Measurements from ENCODE around the gene TM2D3.

DNA sequence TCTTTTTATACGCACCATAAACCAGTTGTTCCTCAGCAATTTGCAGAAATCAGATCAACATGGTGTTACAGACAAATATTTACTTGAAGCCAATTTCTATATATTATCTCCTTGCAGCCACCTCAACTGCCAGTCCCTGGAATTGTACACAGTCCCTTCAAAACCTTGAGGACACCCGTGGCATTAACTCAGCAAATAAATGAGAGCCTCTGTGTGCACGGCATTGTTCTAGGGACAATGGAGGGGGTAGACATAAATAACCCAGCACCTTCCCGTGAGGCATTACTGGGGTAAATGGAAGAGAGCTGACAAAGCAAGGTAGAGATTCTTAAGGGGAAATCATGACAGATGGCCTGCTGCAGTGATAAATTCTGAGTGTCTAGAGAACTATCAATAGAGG lies 12.5 kb downstream of the TM2D3 start:
- TF ChIP-seq, protein P1, sequence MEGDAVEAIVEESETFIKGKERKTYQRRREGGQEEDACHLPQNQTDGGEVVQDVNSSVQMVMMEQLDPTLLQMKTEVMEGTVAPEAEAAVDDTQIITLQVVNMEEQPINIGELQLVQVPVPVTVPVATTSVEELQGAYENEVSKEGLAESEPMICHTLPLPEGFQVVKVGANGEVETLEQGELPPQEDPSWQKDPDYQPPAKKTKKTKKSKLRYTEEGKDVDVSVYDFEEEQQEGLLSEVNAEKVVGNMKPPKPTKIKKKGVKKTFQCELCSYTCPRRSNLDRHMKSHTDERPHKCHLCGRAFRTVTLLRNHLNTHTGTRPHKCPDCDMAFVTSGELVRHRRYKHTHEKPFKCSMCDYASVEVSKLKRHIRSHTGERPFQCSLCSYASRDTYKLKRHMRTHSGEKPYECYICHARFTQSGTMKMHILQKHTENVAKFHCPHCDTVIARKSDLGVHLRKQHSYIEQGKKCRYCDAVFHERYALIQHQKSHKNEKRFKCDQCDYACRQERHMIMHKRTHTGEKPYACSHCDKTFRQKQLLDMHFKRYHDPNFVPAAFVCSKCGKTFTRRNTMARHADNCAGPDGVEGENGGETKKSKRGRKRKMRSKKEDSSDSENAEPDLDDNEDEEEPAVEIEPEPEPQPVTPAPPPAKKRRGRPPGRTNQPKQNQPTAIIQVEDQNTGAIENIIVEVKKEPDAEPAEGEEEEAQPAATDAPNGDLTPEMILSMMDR (conservative IDR thresholded peaks at IDR 0.05; ENCODE audit: low read depth in 2 of 2) = no peak
- TF ChIP-seq REST (IDR thresholded peaks at IDR 0.05; ENCODE audit: unreplicated experiment) = no peak
- TF ChIP-seq EZH2 (IDR thresholded peaks at IDR 0.05; ENCODE audit: low read depth, unreplicated experiment) = no peak
- no peak for TF ChIP-seq EZH2phosphoT487 (IDR thresholded peaks at IDR 0.05; ENCODE audit: unreplicated experiment)
- TF ChIP-seq JUNB (IDR thresholded peaks at IDR 0.05; ENCODE audit: unreplicated experiment) = no peak

All from GM23338 (cell line).